ENCODE measurements around the gene PTDSS2. TPM values are rescaled to one million over a fixed set of nuclear protein-coding genes. Genes with fewer than 3 reads are reported as not detected.

The PTDSS2 gene
- total and polyA plus RNA-seq, 2 of the 13 experiments (the other 11 are each of a cell fraction or from before 2014, with no cell fraction given): 21.7 to 26.4 TPM

- no peak for TF ChIP-seq REXO4 (CRISPR knock-in tag; IDR thresholded peaks at IDR 0.05; ENCODE audit: borderline replicate concordance)
- no peak for TF ChIP-seq ATF1 (CRISPR knock-in tag; IDR thresholded peaks at IDR 0.05)
- no peak for TF ChIP-seq ZKSCAN5 (CRISPR knock-in tag; IDR thresholded peaks at IDR 0.05)
- 0 out of 2 replicates have a peak, but pooled peaks have one; percentile 27 for TF ChIP-seq IRX3 (CRISPR knock-in tag; IDR thresholded peaks at IDR 0.05; ENCODE audit: borderline replicate concordance, low read depth)
- no peak for TF ChIP-seq ZNF556 (CRISPR knock-in tag; IDR thresholded peaks at IDR 0.05; ENCODE audit: borderline replicate concordance)
- no peak for TF ChIP-seq HNRNPH1 (optimal IDR thresholded peaks at IDR 0.05; ENCODE audit: low read depth, low read length)
- peak; percentile 46; the same call in 1 of the 2 replicates for TF ChIP-seq ZNF121 (CRISPR knock-in tag; IDR thresholded peaks at IDR 0.05)
- TF ChIP-seq, protein P1, sequence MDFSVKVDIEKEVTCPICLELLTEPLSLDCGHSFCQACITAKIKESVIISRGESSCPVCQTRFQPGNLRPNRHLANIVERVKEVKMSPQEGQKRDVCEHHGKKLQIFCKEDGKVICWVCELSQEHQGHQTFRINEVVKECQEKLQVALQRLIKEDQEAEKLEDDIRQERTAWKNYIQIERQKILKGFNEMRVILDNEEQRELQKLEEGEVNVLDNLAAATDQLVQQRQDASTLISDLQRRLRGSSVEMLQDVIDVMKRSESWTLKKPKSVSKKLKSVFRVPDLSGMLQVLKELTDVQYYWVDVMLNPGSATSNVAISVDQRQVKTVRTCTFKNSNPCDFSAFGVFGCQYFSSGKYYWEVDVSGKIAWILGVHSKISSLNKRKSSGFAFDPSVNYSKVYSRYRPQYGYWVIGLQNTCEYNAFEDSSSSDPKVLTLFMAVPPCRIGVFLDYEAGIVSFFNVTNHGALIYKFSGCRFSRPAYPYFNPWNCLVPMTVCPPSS (IDR thresholded peaks at IDR 0.05): no peak
- TF ChIP-seq YY1 (IDR thresholded peaks at IDR 0.05; ENCODE audit: insufficient read depth, insufficient replicate concordance, low read depth, low read length): peak; percentile 32
- TF ChIP-seq ZNF138 (CRISPR knock-in tag; IDR thresholded peaks at IDR 0.05; ENCODE audit: low read depth): 0 out of 2 replicates have a peak, but pooled peaks have one; percentile 40
- no peak for TF ChIP-seq CENPBD1 (CRISPR knock-in tag; IDR thresholded peaks at IDR 0.05; ENCODE audit: borderline replicate concordance, low read depth)
- peak; percentile 48; the same call in 1 of the 2 replicates for TF ChIP-seq MIER3 (CRISPR knock-in tag; IDR thresholded peaks at IDR 0.05; ENCODE audit: borderline replicate concordance)
- no peak for TF ChIP-seq TARDBP (CRISPR knock-in tag; IDR thresholded peaks at IDR 0.05)
- TF ChIP-seq ZNF232 (CRISPR knock-in tag; IDR thresholded peaks at IDR 0.05; ENCODE audit: borderline replicate concordance): no peak
- TF ChIP-seq, protein P2, sequence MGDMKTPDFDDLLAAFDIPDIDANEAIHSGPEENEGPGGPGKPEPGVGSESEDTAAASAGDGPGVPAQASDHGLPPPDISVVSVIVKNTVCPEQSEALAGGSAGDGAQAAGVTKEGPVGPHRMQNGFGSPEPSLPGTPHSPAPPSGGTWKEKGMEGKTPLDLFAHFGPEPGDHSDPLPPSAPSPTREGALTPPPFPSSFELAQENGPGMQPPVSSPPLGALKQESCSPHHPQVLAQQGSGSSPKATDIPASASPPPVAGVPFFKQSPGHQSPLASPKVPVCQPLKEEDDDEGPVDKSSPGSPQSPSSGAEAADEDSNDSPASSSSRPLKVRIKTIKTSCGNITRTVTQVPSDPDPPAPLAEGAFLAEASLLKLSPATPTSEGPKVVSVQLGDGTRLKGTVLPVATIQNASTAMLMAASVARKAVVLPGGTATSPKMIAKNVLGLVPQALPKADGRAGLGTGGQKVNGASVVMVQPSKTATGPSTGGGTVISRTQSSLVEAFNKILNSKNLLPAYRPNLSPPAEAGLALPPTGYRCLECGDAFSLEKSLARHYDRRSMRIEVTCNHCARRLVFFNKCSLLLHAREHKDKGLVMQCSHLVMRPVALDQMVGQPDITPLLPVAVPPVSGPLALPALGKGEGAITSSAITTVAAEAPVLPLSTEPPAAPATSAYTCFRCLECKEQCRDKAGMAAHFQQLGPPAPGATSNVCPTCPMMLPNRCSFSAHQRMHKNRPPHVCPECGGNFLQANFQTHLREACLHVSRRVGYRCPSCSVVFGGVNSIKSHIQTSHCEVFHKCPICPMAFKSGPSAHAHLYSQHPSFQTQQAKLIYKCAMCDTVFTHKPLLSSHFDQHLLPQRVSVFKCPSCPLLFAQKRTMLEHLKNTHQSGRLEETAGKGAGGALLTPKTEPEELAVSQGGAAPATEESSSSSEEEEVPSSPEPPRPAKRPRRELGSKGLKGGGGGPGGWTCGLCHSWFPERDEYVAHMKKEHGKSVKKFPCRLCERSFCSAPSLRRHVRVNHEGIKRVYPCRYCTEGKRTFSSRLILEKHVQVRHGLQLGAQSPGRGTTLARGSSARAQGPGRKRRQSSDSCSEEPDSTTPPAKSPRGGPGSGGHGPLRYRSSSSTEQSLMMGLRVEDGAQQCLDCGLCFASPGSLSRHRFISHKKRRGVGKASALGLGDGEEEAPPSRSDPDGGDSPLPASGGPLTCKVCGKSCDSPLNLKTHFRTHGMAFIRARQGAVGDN (CRISPR knock-in tag; IDR thresholded peaks at IDR 0.05): peak; percentile 38
- no peak for TF ChIP-seq THYN1 (CRISPR knock-in tag; IDR thresholded peaks at IDR 0.05; ENCODE audit: borderline replicate concordance, low read depth)
- no peak for TF ChIP-seq ZNF101 (CRISPR knock-in tag; IDR thresholded peaks at IDR 0.05; ENCODE audit: borderline replicate concordance, low read depth)
- TF ChIP-seq PHF8 (CRISPR knock-in tag; IDR thresholded peaks at IDR 0.05): no peak; the same call in 1 of the 2 replicates
- TF ChIP-seq KLF6 (CRISPR knock-in tag; IDR thresholded peaks at IDR 0.05): no peak
- 0 out of 2 replicates have a peak, but pooled peaks have one; percentile 6 for TF ChIP-seq ZNF768 (CRISPR knock-in tag; IDR thresholded peaks at IDR 0.05)
- no peak for TF ChIP-seq HOXD1 (CRISPR knock-in tag; IDR thresholded peaks at IDR 0.05)
- TF ChIP-seq, protein P3, sequence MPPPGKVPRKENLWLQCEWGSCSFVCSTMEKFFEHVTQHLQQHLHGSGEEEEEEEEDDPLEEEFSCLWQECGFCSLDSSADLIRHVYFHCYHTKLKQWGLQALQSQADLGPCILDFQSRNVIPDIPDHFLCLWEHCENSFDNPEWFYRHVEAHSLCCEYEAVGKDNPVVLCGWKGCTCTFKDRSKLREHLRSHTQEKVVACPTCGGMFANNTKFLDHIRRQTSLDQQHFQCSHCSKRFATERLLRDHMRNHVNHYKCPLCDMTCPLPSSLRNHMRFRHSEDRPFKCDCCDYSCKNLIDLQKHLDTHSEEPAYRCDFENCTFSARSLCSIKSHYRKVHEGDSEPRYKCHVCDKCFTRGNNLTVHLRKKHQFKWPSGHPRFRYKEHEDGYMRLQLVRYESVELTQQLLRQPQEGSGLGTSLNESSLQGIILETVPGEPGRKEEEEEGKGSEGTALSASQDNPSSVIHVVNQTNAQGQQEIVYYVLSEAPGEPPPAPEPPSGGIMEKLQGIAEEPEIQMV (CRISPR knock-in tag; IDR thresholded peaks at IDR 0.05; ENCODE audit: low read depth): no peak
Measured at GRCh38 chr11:536841-537621, 87.0 kb downstream of the PTDSS2 start, which contains the start of gene LRRC56 (continued).
